Stimulated activated CD4-positive, alpha-beta T cell treated with anti-CD3 and anti-CD28 coated beads, Interleukin-12 subunit alpha, Interleukin-12 subunit beta, amount 100 ng/mL, for 4 hours (primary cell): ENCODE measurements around the gene PCDHGA6.
"Not testable (repeated sequence)": the region's sequence is repeated elsewhere in the genome, so short reads cannot be mapped to it uniquely, and the experiment has no call there.

ENCODE experiments used
- DNase-seq: peaks from one replicate; pipeline ENCODE4 v3.0.0-alpha.2; 2020

PCDHGA6 gene

GRCh38 chr5:141360685-141361084 is 13.0 kb upstream of the PCDHGA6 start:
- no peak for DNase-seq

DNA sequence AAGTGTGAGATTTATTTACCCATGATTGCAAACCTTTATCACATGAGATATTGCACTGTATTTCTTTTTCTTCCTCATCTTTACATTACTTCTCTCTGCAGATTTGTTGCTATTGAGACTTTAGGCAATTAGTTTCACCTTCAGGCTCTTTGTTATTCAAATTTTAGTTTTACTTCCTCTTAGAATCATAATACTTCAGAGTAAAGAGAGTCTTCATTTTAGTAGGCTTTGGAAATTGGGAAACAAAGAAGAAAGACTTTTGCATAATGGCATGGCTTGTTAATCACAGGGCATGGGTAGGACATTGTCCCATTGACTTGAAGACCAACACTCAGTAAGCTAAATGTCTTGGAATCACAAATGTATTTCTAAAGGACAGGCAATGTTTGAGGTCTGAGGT is 11.0 kb upstream of the PCDHGA6 start:
- no peak for DNase-seq

DNA sequence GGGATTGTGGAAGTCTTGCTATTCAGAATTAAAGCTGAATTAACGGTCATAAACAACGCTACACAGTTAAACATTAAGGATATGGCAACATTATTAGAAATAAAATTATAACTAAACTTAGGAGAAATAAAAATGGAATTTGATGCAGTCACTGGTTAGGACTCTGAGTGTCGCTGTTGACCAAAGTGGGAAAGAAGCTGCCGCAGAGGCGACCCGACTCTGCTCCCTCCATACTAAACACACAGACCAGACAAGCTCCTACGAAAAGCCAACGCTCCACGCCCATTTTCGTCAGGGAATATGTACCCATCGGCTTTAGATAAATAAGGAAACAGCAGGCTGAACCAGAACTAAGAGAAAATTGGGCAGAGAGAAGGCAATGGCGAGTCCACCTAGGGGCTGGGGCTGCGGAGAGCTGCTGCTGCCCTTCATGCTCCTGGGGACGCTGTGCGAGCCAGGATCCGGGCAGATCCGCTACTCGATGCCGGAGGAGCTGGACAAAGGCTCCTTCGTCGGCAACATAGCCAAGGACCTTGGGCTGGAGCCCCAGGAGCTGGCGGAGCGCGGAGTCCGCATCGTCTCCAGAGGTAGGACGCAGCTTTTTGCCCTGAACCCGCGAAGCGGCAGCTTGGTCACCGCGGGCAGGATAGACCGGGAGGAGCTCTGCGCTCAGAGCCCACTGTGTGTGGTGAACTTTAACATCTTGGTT is 9.6 kb upstream of the PCDHGA6 start, which contains the start of gene PCDHGA5:
Gene PCDHGA5, plus strand, starts transcription at position 211 of the 709 bp plus-strand sequence. Its CDS starts 169 bp downstream, at position 380.
- DNase-seq, result no peak

DNA sequence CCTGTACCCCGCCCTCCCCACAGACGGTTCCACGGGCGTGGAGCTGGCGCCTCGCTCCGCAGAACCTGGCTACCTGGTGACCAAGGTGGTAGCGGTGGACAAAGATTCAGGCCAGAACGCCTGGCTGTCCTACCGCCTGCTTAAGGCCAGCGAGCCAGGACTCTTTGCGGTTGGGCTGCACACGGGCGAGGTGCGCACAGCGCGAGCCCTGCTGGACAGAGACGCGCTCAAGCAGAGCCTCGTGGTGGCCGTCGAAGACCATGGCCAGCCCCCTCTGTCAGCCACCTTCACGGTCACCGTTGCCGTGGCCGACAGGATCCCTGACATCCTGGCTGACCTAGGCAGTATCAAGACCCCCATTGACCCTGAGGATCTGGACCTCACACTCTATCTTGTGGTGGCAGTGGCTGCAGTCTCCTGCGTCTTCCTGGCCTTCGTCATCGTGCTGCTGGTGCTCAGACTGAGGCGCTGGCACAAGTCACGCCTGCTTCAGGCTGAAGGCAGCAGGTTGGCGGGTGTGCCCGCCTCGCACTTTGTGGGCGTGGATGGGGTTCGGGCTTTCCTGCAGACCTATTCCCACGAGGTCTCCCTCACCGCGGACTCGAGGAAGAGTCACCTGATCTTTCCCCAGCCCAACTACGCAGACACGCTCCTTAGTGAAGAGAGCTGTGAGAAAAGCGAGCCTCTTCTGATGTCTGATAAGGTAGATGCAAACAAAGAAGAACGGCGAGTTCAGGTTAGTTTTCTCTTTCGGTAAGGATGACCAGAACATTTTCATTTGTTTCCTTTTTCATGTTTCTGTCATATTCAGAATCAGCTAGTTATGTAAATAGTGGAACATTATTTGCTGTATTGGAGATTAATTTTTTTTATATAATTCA is 7.4 kb upstream of the PCDHGA6 start:
- no peak for DNase-seq

DNA sequence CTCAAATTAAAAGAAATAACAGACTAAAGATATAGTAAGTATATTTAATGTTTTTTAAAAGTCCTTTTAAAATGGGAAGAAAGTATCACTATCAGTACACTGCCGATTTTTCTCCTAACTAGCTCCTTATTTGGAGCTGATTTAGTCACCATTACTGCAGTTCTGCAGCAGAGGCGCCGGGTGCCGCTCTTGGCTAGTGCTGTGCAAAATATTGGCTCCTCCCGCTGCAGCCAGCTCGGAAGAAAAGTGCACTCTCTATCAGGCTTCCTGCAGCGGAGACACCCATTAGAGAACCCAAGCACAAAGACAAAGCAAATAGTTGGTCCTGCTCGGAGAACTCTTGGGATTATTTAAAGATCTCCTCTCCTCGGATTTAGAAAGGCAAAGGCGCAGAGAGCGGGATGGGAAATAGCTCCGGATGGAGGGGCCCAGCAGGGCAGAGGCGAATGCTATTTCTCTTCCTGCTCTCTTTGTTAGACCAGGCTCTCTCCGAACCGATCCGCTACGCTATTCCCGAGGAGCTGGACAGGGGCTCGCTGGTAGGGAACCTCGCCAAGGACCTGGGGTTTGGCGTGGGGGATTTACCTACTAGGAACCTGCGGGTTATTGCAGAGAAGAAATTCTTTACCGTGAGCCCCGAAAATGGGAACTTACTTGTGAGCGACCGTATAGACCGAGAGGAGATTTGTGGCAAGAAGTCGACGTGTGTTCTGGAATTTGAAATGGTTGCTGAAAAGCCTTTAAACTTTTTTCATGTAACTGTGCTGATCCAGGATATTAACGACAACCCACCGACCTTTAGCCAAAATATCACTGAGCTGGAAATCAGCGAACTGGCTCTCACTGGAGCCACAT is 3.5 kb upstream of the PCDHGA6 start, which contains the start of gene PCDHGB3:
Gene PCDHGB3, plus strand, starts transcription at position 249 of the 855 bp plus-strand sequence. Its CDS starts 153 bp downstream, at position 402.
- DNase-seq, result peak; percentile 11

DNA sequence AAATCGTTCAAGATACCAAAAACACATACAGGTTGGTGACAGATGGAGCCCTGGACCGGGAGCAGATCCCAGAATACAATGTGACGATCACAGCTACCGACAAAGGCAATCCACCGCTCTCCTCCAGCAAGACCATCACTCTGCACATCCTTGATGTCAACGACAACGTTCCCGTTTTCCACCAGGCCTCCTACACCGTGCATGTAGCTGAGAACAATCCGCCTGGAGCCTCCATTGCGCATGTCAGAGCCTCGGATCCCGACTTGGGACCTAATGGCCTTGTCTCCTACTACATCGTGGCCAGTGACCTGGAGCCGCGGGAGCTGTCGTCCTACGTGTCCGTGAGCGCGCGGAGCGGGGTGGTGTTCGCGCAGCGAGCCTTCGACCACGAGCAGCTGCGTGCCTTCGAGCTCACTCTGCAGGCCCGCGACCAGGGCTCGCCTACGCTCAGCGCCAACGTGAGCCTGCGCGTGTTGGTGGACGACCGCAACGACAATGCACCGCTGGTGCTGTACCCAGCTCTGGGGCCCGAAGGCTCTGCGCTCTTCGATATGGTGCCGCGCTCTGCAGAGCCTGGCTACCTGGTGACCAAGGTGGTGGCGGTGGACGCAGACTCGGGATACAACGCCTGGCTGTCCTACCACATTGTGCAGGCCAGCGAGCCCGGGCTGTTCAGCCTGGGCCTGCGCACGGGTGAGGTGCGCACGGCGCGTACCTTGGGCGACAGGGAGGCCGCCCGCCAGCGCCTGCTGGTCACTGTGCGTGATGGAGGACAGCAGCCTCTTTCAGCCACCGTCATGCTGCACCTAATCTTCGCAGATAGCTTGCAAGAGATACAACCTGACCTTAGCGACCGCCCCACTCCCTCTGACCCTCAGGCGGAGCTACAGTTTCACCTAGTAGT is 1.9 kb upstream of the PCDHGA6 start:
- DNase-seq, result no peak

DNA sequence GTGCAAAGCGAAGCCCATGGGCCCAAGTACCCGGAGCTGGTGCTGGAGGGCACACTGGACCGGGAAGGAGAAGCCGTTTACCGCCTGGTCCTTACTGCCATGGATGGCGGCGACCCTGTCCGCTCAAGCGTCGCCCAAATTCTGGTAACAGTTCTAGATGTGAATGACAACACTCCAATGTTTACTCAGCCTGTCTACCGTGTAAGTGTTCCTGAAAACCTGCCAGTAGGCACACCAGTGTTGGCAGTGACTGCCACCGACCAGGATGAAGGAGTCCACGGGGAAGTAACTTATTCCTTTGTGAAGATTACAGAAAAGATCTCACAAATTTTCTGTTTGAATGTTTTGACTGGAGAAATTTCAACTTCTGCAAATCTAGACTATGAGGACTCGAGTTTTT is 936 bp downstream of the PCDHGA6 start:
- DNase-seq, result no peak

DNA sequence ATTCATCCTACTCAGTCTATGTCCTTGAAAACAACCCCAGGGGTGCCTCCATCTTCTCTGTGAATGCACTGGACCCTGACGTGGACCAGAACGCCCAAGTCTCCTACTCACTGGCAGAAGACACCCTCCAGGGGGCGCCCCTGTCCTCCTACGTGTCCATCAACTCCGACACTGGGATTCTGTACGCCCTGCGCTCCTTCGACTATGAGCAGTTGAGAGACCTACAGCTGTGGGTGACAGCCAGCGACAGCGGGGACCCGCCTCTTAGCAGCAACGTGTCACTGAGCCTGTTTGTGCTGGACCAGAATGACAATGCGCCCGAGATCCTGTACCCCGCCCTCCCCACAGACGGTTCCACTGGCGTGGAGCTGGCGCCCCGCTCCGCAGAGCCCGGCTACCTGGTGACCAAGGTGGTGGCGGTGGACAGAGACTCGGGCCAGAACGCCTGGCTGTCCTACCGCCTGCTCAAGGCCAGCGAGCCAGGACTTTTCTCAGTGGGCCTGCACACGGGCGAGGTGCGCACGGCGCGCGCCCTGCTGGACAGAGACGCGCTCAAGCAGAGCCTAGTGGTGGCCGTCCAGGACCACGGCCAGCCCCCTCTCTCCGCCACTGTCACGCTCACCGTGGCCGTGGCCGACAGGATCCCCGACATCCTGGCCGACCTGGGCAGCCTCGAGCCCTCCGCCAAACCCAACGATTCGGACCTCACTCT is 1.9 kb downstream of the PCDHGA6 start:
- DNase-seq, result not testable (repeated sequence)

GRCh38 chr5:141382469-141383294 is 9.0 kb downstream of the PCDHGA6 start, which contains the start of gene PCDHGA7:
Gene PCDHGA7 (plus strand): TSS chr5:141382742. CDS start chr5:141382900, 158 bp downstream.
- no peak for DNase-seq

- DNase-seq, result no peak
These were observed 9.7 kb downstream of the PCDHGA6 start for GRCh38 chr5:141383345-141383744.

GRCh38 chr5:141384471-141385267 is 11.0 kb downstream of the PCDHGA6 start:
- DNase-seq, result no peak

DNA sequence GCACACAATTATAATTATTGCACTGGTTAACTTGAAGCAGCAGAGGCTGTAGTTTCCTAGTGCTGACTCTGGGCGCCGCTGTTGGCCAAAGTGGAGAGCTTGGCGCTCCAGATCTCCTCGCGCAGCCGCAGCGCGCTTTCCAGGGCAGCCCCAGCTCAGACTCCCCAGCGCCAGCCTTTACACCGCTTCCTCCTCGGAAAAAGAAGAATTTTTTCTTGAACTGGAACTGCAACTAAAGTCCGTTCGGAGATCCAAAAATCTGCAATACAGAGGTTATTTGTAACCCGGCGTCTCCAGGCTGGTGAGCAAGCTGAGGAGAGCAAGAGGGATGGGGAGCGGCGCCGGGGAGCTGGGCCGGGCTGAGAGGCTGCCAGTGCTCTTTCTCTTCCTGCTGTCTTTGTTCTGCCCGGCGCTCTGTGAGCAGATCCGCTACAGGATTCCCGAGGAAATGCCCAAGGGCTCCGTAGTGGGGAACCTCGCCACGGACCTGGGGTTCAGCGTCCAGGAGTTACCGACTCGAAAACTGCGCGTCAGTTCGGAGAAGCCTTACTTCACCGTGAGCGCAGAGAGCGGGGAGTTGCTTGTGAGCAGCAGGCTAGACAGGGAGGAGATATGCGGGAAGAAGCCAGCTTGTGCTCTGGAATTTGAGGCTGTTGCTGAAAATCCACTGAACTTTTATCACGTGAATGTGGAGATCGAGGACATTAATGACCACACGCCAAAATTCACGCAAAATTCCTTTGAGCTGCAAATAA is 14.0 kb downstream of the PCDHGA6 start, which contains the start of gene PCDHGB4:
Gene PCDHGB4, plus strand, starts transcription at position 142 of the 755 bp plus-strand sequence. Its CDS starts 187 bp downstream, at position 329.
- DNase-seq, result peak; percentile 20

GRCh38 chr5:141388661-141389060 is 15.0 kb downstream of the PCDHGA6 start:
- no peak for DNase-seq

GRCh38 chr5:141389153-141390042 is 15.7 kb downstream of the PCDHGA6 start:
- no peak for DNase-seq

- no peak for DNase-seq
These were observed 18.9 kb downstream of the PCDHGA6 start, which contains the start of gene PCDHGA8 for GRCh38 chr5:141392429-141393198. Gene PCDHGA8 (plus strand): TSS chr5:141392633. CDS start chr5:141392814, 181 bp downstream.

DNA sequence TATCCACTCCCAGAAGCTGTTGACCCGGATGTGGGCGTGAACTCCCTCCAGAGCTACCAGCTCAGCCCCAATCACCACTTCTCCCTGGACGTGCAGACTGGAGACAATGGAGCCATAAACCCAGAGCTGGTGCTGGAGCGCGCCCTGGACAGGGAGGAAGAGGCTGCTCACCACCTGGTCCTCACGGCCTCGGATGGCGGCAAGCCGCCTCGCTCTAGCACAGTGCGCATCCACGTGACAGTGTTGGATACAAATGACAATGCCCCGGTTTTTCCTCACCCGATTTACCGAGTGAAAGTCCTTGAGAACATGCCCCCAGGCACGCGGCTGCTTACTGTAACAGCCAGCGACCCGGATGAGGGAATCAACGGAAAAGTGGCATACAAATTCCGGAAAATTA is 19.6 kb downstream of the PCDHGA6 start:
- DNase-seq, result no peak
